GM18870 (cell line): ENCODE data around the gene PTPRN2.

Experiments used
- ATAC-seq: cut with Tn5 transposase; IDR thresholded peaks from one replicate; pipeline ENCODE4 v1.9.1; 2021; ENCODE audit warnings: moderate library complexity; ENCODE audit not compliant: unreplicated experiment

The PTPRN2 gene

DNA sequence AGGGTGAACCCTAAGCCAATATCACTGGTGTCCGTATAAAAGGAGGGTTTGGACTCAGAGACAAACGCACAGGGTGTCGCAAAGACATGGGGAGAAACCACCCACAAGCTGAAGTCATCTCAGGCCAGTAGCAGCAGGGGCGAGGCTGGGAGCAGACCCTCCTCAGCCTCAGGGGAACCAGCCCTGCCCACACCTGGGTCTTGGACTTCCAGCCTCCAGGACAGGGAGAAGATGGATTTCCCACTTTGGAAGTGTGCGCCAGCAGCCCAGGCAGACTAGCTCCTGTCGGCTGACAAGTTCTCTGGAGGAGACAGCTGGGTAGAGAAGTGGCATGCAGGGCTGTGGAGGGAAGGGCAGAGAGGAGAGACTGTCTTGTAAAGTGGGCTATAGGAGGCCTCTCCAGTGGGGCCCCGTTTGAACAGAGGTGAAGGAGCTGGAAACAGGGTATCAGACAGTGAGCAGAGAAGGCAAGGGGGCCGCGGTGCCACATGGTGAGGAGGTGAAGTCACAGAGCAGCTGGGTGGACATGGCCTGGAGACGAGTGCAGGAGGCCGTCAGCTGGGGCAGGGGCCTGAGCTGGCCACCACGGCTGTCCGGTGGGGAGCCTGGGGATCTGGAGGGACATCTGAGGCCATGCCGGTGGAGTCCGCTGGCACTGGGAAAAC lies 475.6 kb downstream of the PTPRN2 start:
- no peak for ATAC-seq

DNA sequence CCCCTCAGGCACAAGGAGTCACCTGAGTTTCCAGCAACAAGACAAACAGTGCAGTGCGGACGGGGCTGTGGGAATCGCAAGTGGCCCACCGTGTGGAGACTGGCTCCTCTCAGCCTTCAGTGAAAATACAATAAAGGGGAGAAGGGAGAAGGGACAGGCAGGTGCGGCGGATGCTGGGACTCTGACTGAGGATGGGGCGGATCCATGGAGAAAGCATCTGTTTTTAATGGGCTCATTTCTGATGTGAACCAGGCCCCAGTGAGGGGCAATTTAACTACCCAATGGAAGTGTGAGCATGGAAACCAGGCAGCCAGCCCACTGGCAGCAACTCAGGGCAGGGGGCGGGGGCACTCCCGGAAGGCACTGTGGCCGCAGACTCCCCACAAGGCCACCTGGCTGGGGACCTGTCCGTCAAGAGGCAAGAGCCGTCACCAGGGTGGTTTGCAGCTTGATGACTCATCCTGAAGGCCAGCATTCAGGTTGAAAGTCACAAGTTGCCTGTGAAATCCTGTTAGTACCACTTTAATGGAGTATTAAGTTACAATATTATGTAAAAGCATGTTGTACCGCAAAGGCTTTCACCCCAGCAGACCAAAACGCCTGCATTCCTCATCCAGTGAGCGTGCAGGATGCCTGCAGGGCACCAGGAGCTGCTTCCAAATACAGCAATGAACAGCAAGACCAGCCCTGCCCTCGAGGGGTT lies 476.4 kb downstream of the PTPRN2 start:
- no peak for ATAC-seq

DNA sequence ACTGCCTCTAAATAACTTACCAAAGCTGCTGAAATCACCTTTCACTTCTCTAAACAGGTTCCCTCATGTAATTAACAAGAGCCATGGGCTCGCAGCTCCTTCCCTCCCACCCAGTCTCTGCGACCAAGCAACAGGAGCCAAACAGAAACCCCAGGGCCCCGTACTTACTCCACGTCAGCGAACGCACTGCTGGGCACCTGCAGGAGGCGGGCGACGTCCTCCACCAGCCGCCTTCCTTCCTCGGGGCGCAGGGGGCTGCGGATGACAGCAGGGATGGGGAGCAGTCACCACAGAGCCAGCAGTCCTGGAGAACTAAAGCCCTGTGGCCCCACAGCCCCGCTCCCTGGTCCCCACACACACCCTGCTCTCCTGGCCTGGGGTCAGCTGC lies 477.0 kb downstream of the PTPRN2 start:
- ATAC-seq: no peak

DNA sequence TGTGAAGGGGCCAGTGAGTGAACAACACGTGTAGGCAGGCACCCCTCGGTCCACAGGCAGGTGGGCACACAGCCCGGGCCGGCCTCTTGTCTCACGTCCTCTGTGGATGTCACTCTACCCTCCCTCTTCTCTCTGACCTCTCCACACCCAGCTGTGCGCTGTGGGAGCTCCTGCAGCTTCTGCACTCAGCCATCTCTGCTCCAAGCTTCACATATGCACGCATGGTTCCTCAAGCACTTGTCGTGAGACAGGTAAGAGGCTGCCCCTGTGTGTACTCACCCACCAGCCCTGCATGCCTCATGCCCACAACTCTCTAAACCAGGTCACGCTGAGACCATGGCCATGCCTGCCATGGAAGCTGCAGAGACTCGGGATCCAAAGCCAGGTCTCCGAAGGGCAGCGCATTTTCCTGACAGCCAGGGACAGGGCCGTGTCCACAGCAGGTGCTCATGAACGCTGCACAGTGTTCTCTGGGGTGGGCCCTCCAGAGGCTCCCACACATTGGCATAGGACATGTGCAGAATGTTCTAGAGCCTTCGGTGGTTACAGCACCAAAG lies 477.5 kb downstream of the PTPRN2 start:
- ATAC-seq: no peak

DNA sequence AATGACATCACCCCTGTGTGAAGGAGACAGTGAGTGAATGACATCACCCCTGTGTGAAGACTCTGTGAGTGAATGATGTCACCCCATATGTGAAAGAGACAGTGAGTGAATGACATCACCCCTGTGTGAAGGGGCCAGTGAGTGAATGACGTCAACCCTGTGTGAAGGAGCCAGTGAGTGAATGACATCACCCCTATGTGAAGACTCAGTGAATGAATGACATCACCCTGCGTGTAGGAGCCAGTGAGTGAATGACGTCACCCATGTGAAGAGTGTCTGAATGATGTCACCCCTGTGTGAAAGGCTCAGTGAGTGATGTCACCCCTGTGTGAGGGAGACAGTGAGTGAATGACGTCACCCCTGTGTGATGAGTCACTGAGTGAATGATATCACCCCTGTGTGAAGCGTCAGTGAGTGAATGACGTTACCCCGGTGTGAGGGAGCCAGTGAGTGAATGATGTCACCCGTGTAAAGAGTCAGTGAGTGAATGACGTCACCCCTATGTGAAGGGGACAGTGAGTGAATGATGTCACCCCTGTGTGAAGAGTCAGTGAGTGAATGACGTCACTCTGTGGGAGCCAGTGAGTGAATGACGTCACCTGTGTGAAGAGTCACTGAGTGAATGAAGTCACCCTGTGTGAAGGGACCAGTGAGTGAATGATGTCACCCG lies 478.1 kb downstream of the PTPRN2 start:
- ATAC-seq: no peak

DNA sequence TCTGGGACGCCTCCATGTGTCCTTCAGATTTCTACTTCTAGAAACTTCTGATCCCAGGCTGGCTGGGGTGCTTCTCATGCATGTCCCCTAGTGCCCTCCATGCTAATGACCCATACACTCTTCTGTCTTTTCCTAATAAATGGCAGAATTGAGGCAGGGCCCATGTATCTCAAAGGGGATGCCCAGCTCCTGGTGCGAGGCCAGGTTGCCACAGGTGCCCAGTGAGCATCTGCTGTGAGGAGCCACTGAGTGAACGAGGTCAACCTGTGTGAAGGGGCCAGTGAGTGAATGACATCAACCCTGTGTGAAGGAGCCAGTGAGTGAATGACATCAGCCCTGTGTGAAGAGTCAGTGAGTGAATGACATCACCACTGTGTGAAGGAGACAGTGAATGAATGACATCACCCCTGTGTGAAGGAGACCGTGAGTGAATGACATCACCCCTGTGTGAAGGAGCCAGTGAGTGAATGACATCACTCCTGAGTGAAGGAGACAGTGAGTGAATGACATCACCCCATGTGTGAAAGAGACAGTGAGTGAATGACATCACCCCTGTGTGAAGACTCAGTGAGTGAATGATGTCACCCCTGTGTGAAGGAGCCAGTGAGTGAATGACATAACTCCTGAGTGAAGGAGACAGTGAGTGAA lies 478.9 kb downstream of the PTPRN2 start:
- no peak for ATAC-seq

DNA sequence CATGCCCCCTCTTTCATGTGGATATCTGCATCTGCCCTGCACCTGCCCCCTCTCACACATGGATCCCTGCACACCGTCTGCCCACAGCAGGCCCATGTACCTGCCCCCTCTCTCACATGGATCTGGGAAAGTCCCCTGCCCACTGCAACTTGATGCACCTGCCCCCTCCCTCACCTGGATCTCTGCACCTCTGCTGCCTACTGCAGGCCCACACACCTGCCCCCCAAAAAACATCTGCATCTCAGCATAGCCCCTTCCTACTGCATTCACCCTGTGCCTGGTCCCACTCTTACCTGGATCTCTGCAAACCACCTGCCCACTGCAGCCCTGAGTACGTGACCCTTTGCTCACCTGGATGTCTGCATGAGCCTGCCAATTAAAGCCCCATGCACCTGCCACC lies 479.8 kb downstream of the PTPRN2 start:
- no peak for ATAC-seq

DNA sequence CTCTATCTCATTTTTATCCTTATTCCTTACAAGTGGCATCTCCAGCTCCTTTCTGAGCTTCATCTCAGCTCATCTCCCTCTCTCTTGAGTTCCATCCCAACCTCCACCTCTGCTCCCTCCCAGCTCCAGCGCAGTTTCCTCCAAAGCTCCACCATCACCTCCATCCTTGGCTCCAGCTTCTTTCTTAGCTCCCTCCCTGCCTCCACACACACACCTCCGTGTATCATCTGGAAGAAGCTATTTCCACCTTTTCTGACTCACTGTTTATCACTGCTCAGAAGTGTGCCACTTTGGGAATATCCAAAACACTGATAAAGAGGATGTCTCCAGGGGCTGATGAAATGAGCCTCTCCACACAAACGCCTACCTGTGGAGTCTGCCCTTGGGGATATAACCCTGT lies 481.4 kb downstream of the PTPRN2 start:
- ATAC-seq: no peak

DNA sequence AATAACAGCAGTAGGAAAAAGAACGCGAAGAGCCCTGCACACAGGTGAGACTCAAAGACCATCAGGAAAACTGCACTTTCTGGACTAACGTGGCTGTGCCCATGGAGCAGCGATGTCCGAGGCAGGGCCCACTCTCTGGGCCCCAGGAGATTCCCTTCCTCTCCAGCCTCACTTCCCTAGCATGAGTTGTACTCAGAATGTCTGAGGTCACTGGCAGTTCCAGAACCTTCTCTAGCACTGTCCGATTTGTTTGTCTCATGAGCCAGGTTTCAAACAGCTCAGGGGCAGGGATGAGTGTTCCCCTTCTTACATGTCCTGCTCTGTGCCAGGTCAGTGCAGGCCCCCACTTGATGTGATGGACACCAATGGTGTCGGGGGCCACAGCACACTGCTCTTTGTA lies 484.2 kb downstream of the PTPRN2 start:
- no peak for ATAC-seq

DNA sequence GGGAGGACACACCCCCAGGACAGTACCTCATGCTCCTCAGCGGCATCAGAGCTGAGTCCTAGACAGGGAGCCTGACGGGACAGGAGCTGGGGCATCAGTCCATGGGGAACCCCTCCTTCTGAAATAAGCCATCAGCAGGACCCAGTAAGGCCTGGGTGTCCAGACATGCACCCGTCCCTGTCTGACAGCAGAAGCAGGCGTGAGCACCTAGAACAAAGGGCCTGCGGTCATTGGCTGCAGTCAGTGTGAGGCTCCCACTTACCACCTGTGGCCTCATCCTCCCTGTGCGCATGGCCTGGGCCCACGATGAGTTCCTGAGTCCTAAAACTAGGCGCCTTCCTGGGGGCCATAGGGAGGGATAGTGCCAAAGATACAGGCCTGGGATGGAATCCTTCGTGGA lies 484.7 kb downstream of the PTPRN2 start:
- ATAC-seq: no peak

DNA sequence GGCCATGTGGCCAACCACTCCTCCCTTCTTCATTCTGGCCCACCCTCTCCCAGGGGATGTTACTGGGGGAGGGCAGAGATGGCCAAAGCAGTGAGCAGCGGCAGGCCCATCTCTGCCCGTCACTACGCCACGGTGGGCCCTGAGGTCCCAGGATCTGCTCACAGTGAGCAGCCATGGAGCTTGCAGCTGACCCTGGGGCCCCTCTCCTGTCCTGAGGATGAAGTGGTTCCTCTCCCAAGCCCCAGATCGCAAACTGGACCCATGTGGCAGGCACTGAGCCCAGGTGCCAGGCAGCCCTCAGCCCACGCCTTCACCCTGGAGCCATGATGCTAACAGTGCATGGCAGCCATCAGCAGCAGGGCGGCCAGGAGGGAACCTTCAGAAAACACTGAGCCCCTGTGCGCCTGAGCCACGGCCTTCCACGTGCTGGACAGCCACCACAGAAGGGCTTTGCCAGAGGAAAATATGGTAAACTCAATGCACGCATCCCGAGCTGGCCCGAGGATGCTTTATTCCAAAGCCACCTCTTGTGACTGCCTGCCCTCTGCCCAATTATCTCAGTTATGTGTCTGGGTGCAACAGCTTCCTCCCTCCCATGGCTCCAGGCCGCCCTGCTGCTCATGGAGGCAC lies 485.7 kb downstream of the PTPRN2 start:
- ATAC-seq: no peak

DNA sequence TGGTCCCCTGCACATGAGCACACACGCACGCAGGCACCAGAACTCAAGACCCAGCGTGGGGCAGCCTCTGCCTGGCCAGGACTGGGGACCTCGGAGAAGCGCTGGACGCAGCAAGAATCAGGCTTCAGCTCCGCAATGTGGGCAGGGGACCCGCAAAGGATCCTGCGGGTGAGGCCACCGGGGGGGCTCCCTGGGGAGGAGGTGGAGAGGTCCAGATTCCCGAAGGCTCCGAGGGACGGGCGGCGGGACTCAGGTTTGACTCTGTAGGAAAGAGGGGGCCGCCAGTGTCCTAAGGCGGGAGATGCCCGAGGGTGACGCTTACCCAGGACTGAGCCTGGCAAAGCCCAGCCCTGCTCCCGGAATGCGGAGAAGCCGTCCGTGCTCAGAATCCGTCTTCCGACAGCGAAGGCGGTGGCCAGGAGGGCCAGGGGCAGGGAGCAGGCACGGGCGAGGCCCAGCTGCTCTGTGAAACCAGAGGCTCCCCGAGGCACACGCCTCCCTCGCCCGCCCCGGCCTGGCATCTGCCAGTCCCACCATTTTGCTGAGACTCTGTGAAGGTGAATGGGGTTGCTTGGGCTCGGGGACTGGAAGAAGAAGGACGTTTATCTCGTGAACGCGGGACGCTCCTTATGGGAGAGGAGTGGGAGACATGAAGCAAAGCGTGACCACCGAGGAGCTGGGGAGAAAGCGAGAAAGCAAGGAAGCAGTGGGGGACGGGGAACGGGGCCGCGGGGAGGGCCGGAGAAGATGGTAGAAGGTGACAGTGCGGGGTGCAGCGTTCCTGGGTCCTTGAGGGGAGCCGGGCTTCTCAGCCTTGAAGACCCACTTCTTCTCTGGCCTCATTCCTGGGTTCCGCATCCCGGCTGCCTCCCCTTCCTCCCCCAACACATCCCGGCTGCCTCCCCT lies 489.2 kb downstream of the PTPRN2 start:
- ATAC-seq: no peak

DNA sequence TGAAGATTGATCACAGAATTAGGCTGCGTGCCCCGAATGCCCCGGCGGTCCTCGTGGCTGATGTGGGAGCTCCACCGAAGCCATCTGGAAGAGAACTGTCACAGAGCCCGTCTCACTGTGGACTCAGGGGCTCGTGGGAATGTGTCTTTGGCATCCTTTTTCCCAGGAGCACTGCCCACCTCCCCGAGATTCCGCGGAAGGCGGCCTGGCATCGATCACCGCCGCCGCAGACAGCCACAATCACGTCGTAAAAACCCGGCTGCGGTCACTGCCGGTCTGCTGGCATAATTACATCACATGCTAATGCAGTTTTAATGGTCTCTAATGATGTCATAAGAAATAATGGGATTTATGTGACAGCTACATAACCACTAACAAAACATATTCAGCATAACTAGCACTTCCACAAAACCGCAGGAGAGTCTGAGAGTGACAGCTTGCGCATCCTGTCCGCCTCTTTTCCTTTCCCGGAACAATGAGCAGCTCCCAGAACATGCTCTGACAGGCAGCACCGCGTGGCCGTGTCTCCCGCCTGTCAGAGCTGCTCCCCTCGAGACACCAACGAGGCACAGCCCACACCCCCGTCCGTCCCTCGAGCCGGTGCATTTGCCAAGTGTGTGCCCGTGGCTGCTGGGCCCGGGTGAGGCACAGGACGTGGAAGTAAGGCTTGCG lies 490.0 kb downstream of the PTPRN2 start:
- ATAC-seq: no peak

DNA sequence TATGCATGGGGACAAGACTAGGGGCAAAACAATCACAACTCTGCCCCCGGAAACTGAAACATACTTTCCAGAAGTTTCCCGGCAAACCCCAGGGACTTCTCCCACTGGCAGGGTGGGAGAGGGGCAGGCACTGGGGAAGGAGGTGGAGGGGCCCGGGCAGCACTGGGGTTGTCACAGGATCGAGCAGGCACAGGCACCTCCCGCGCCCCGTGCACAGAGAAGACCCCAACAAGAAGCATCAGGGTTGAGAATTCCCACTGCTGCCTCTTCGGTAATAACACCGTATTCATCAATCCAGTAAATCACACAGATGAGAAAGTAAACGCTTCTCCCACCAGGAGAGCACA lies 490.5 kb downstream of the PTPRN2 start:
- ATAC-seq: no peak

DNA sequence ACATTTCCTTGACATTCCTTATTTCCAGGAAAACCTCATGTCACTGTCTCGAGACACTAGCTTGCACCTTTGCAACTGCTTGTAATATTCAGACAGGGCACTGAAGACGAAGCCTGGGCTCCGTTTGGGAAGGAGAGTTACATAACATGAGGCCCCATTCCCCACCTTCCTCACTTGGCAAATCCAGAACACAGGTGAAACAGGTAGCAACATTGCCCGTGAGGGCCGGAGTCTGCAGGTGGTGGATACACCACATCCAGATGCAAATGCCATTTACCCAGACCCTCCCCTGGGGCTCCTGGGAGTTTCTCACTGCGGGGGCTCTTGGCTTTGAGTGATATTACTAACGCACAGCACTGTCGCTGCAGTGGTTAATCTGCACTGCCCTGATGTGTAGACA lies 491.0 kb downstream of the PTPRN2 start:
- no peak for ATAC-seq

DNA sequence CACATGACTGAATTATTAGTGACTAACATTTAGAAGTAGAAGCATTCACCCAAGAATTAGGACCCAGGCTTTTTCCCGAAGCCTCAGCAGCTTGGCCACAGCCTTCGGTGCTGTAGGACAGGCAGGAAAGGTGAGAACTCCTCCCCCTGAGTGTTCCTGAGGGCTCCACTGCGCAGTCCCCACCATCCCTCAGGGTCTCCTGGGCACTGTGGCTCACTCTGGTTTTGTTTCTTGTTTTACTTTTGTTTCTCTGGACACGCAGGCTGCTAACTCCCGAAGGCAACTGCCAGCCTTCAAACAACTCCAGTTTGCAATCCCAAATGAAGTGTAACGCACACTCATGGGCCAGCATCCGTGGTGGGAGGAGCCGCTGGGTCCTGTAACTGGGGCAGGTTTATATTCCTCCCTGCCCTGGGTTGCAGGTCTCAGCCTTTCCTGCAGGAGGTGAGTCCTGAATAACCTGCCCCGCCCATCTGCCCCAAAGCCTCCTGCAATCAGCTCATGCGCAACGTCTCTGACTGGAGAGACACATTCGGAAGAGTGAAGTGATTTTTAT lies 492.9 kb downstream of the PTPRN2 start:
- ATAC-seq: no peak

DNA sequence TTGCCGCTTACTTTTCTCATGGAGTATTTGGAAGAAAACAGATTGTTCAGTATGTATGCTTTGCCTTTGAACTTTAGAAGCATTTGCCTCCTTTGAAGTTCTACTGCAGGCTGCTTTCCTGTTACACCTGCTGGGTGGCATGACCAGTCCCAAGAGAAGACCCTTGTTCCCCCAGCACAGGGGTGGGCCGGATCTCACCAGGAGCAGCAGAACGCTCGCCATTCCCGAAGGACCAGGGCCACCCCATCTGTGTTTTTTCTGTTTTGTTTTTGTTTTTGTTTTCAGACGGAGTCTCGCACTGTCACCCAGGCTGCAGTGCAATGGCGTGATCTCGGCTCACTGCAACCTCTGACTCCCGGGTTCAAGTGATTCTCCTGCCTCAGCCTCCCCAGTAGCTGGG lies 493.6 kb downstream of the PTPRN2 start:
- ATAC-seq: no peak

DNA sequence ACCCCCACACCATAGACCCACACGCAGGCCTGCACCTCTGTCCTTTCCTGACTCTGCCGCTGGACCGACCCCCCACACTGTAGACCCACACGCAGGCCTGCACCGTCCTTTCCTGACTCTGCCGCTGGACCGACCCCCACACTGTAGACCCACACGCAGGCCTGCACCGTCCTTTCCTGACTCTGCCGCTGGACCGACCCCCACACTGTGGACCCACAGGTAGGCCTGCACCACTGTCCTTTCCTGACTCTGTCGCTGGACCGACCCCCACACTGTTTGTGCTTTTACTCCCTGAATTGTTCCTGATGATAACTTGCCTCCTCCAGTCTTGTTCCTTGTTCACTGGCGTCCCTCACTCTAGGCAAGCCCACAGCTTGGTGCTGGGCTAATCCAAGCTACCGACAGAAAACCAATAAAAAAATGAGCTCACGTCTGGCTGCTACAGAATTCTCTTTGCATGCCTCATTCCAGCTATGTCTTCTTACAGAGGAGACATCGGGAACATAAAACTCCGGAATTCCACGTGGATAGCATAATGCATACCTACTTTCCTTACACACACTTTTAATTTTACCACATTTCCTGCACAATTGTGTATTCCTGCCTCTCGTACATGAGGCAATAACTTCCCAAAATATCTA lies 494.3 kb downstream of the PTPRN2 start:
- no peak for ATAC-seq

DNA sequence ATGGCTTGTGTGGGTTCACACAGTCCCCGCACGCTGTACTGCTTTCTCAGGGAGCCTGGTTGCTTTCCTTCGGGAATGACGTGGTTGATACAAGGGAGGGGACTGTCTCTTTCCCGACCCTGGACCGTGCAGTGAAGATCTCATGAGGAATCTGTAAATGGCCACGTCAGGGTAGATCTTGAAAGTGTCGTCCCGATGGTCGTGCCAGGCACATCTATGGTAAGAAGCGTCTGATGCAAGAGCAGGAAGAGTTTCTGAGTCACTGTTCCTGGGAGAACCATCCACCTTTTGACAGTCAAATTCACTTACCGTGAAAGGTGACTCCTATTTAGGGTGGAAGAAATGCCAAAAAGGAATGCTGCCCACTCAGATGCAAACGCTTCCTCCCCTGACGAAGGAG lies 500.4 kb downstream of the PTPRN2 start:
- no peak for ATAC-seq
